ENCODE data around the gene MVD. TPM values are rescaled to one million over a fixed set of nuclear protein-coding genes. Genes with fewer than 3 reads are reported as not detected.

MVD gene
- total RNA-seq, 3 donors from 2014 or later (not counting 1 experiment from before 2014, with no cell fraction given) = 176 to 271 (median 185) TPM

- Histone ChIP-seq H3K27me3 (ENCODE audit: control insufficient read depth, insufficient read depth, low read length) (no peaks in the 10 kb centered on the region), H3K4me1 (ENCODE audit: control insufficient read depth, insufficient read depth, low read length) (peaks cover 71% of the 10 kb centered on the region), H3K4me3 (ENCODE audit: low read length) (no peak overlapping the region), H3K36me3 (ENCODE audit: control insufficient read depth, insufficient read depth, low read length) (peaks cover 52% of the 10 kb centered on the region), H3K27ac (ENCODE audit: low read length) (no peak overlapping the region), H3K9me3 (ENCODE audit: control insufficient read depth, insufficient read depth, low read length) (no peaks in the 10 kb centered on the region)
- no peaks in the 10 kb centered on the region for H3K9me3 Mint-ChIP-seq
- no peak overlapping the region for H3K27ac Mint-ChIP-seq
- H3K36me3 Mint-ChIP-seq = no peaks in the 10 kb centered on the region
- no peak for ATAC-seq
- H3K4me3 Mint-ChIP-seq = no peak overlapping the region
- no peak for DNase-seq
- intact Hi-C loops (cut with micrococcal nuclease) = no loop called here
- H3K4me1 Mint-ChIP-seq = peaks cover 21 to 48% of the 10 kb centered on the region in 2 donors
- 98% methylated on average over 7 of the region's 7 CpGs for WGBS (ENCODE audit: insufficient coverage)
- H3K27me3 Mint-ChIP-seq (ENCODE audit: low read depth in 2 of 2) = no peaks in the 10 kb centered on the region
- TF ChIP-seq CTCF (IDR thresholded peaks at IDR 0.05) = no peak
Measured at GRCh38 chr16:88695753-88696152, 32.9 kb upstream of the MVD start.

GRCh38 chr16:88695218-88695617, 32.3 kb upstream of the MVD start:
- no peak for ATAC-seq
- no peaks in the 10 kb centered on the region for H3K36me3 Mint-ChIP-seq
- Histone ChIP-seq H3K36me3 (ENCODE audit: control insufficient read depth, insufficient read depth, low read length) (peaks cover 52% of the 10 kb centered on the region), H3K27me3 (ENCODE audit: control insufficient read depth, insufficient read depth, low read length) (no peaks in the 10 kb centered on the region), H3K4me1 (ENCODE audit: control insufficient read depth, insufficient read depth, low read length) (peaks cover 71% of the 10 kb centered on the region), H3K27ac (ENCODE audit: low read length) (no peak overlapping the region), H3K9me3 (ENCODE audit: control insufficient read depth, insufficient read depth, low read length) (no peaks in the 10 kb centered on the region), H3K4me3 (ENCODE audit: low read length) (no peak overlapping the region)
- H3K4me1 Mint-ChIP-seq = peaks cover 21 to 48% of the 10 kb centered on the region in 2 donors
- H3K27me3 Mint-ChIP-seq (ENCODE audit: low read depth in 2 of 2) = no peaks in the 10 kb centered on the region
- H3K9me3 Mint-ChIP-seq = no peaks in the 10 kb centered on the region
- no peak for DNase-seq
- no peak overlapping the region for H3K27ac Mint-ChIP-seq
- intact Hi-C loops (cut with micrococcal nuclease) = no loop called here
- TF ChIP-seq CTCF (IDR thresholded peaks at IDR 0.05) = no peak
- 88% methylated on average over 15 of the region's 15 CpGs for WGBS (ENCODE audit: insufficient coverage)
- no peak overlapping the region for H3K4me3 Mint-ChIP-seq

GRCh38 chr16:88694221-88695087, 31.6 kb upstream of the MVD start:
- Mint-ChIP-seq H3K27ac (peak overlapping the region; percentile 21 to 68), H3K4me3 (peak overlapping the region; percentile 42), H3K4me1 (peaks cover 14 to 46% of the 10 kb centered on the region in 2 donors), H3K9me3 (no peaks in the 10 kb centered on the region), H3K27me3 (ENCODE audit: low read depth in 2 of 2) (no peaks in the 10 kb centered on the region), H3K36me3 (no peaks in the 10 kb centered on the region)
- no peak for TF ChIP-seq CTCF (IDR thresholded peaks at IDR 0.05)
- Histone ChIP-seq H3K4me1 (ENCODE audit: control insufficient read depth, insufficient read depth, low read length) (peaks cover 66% of the 10 kb centered on the region), H3K36me3 (ENCODE audit: control insufficient read depth, insufficient read depth, low read length) (peaks cover 46% of the 10 kb centered on the region), H3K27me3 (ENCODE audit: control insufficient read depth, insufficient read depth, low read length) (no peaks in the 10 kb centered on the region), H3K4me3 (ENCODE audit: low read length) (no peak overlapping the region), H3K9me3 (ENCODE audit: control insufficient read depth, insufficient read depth, low read length) (no peaks in the 10 kb centered on the region), H3K27ac (ENCODE audit: low read length) (no peak overlapping the region)
- ATAC-seq = no peak
- WGBS (ENCODE audit: insufficient coverage) = 91% methylated on average over 37 of the region's 37 CpGs
- no peak for DNase-seq
- intact Hi-C loops (cut with micrococcal nuclease) = no loop called here

Measured in natural killer cell (primary cell).